AG04449 (cell line): ENCODE data around the gene TMEM132E.

Experiments
- CTCF ChIA-PET: fragments of 350-600 bp; formaldehyde crosslinking; extraction: SDS; loops from one replicate; lab custom pipeline; 2021; ENCODE audit warnings: antibody characterized with exemption; lab: Yijun Ruan, JAX
- POLR2A ChIA-PET: fragments of 400-600, 350-600 bp; formaldehyde crosslinking; extraction: SDS; loops from one replicate; lab custom pipeline; 2020; ENCODE audit warnings: antibody characterized with exemption, inconsistent platforms; lab: Yijun Ruan, JAX
- DNase-seq: peaks from one replicate; pipeline ENCODE4 v3.0.0-alpha.2; 2010; ENCODE audit warnings: low read depth, low spot score
- H3K4me3 ChIP-seq: 2 replicates; pipeline ENCODE4 v1.5.1; 2011; ENCODE audit warnings: low read depth, mild to moderate bottlenecking, control low read depth, low read length
- TF ChIP-seq, protein P1 (sequence below): IDR thresholded peaks from one replicate; pipeline ENCODE4 v1.5.1; 2011; ENCODE audit warnings: mild to moderate bottlenecking, moderate library complexity, low read length, control low read depth, inconsistent platforms; ENCODE audit not compliant: insufficient read depth; ENCODE audit errors: missing control alignments

The TMEM132E gene

DNA sequence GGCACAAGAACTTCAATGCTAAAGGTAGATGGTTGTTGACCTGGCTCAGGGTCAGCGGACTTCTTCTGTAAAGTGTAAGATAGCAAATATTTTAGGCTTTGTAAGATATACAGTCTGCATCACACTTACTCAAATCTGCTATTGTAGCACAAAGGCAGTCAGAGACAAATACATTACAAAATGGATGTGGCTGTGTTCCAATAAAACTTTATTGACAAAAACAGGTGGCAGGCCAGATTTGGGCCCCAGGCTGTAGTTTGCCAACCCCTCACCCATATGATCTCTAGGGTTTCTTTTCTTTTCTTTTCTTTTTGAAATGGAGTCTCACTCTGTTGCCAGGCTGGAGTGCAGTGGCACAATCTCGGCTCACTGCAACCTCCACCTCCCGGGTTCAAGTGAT lies 39.5 kb upstream of the TMEM132E start:
- no peak overlapping the region for H3K4me3 ChIP-seq
- POLR2A ChIA-PET: no interaction called here

DNA sequence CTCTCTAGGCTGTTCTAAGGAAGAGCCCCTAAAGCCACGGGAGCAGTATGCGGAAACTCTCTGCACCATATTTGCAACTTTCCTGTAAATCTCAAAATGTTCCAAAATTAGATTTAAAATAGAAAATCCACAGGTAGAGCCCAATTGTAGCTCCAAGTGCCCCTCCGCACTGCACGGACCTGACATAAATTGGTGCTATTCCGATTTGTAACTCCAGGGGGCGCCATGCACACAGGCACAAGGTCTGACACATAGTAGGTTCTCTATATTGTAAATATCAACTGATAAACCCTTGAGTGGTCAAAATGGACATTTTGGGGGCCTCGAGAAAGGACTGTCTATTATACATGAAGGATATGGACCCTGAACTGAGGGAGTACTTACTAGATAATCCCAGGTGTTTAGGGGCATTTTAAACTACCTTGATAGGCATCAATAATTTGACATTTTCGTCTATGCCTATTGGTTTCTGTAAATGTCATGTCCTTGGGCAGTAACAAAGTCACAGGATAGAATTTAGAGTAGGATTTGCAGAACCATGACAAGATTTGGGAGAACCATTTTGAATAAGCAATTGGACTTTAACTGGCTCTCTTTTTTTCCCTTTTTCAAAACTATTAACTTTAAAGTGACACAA lies 36.6 kb upstream of the TMEM132E start:
- CTCF ChIA-PET: interaction anchor here (0.6 to 5.4 kb wide), 10 partner anchors 9 to 580 kb away, joined by 3 to 63 read pairs (median 4); partner anchors contain the start of gene RAD51D
- TF ChIP-seq, protein P1, sequence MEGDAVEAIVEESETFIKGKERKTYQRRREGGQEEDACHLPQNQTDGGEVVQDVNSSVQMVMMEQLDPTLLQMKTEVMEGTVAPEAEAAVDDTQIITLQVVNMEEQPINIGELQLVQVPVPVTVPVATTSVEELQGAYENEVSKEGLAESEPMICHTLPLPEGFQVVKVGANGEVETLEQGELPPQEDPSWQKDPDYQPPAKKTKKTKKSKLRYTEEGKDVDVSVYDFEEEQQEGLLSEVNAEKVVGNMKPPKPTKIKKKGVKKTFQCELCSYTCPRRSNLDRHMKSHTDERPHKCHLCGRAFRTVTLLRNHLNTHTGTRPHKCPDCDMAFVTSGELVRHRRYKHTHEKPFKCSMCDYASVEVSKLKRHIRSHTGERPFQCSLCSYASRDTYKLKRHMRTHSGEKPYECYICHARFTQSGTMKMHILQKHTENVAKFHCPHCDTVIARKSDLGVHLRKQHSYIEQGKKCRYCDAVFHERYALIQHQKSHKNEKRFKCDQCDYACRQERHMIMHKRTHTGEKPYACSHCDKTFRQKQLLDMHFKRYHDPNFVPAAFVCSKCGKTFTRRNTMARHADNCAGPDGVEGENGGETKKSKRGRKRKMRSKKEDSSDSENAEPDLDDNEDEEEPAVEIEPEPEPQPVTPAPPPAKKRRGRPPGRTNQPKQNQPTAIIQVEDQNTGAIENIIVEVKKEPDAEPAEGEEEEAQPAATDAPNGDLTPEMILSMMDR: peak; percentile 67
- POLR2A ChIA-PET: interaction anchor here (0.7 kb wide), 1 partner anchor 49 kb away, joined by 3 read pairs; no protein-coding TSS in a partner anchor
- no peak overlapping the region for H3K4me3 ChIP-seq
- no peak for DNase-seq

More for the DNA sequence above, 39.5 kb upstream of the TMEM132E start:
- DNase-seq: no peak
- TF ChIP-seq, protein P1: no peak
- CTCF ChIA-PET: interaction anchor here (1.0 to 5.4 kb wide), 2 partner anchors 15 to 579 kb away, joined by 3 to 63 read pairs; partner anchors contain the start of gene RAD51D

DNA sequence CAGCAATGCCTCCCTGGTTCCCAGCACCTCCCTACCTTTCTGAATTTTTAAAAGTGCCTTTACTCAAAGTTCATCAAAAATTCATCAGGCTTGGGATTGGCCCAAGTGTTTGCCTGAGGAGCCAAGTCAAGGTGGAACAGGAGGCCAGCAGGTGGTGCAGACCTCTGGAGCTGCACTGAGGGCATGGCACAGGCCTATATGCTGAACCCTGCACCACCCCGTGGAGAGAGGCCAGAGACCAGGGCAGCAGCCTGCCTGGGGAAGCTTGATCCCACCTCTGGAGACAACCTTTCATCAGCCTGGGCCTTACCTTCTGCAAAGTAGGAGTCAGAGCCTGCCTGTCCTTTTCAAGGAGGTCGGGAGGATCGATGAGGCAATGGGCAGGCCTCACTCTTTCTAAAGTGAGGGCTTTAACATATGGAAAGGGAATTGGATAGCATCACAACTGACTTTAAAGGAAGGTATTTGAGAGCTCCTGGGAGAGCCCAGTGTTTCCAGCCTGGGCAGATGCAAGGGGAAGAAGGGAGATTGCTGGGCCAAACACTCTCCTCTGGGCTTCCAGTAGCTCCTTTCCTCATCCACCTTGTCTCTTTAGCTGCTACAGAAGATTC lies 31.8 kb upstream of the TMEM132E start:
- TF ChIP-seq, protein P1: no peak
- ChIA-PET CTCF (no interaction called here), POLR2A (no interaction called here)
- no peak for DNase-seq
- no peak overlapping the region for H3K4me3 ChIP-seq

DNA sequence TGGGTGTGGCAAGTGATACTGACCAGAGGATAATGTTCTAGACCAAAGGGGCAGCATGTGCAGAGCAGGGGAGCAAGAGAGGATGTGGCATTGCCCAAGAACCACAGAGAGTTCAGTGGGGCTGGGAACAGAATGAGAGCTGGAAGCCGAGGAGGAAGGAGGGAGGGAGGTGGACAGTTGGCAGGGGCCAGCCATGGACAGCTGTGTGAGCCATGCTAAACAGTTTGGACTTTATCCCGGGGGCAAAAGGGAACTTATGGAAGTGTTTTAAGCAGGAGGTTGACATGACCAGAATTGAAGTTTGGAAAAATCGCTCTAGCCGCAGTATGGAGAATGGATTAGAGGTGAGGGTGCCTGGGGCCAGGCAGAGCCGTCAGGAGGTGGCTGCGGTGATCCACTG lies 29.4 kb upstream of the TMEM132E start:
- H3K4me3 ChIP-seq: no peak overlapping the region
- DNase-seq: no peak
- TF ChIP-seq, protein P1: no peak
- POLR2A ChIA-PET: no interaction called here
- CTCF ChIA-PET: no interaction called here

DNA sequence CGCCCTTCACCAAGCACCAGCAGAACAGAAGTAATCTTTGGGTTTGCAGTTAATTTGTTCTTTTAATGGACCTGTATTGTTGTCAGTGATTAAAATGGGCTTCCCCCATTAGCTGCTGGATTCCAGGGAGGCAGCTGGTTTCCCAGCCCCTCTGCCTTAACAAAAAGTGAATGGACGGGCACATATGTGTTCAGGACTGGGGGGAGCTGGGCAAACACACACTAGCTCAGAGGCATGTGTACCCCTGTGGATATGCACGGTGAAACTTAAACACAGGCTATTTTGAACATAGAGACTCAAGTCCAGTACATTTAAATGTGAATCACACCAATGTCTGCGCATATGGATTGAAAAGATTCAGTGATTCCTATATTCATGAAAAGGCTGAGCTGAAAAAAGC lies 25.5 kb upstream of the TMEM132E start:
- ChIA-PET POLR2A (no interaction called here), CTCF (interaction anchor here (1.6 kb wide), 1 partner anchor 11 kb away, joined by 6 read pairs; no protein-coding TSS in a partner anchor)
- no peak overlapping the region for H3K4me3 ChIP-seq
- TF ChIP-seq, protein P1: no peak
- no peak for DNase-seq

DNA sequence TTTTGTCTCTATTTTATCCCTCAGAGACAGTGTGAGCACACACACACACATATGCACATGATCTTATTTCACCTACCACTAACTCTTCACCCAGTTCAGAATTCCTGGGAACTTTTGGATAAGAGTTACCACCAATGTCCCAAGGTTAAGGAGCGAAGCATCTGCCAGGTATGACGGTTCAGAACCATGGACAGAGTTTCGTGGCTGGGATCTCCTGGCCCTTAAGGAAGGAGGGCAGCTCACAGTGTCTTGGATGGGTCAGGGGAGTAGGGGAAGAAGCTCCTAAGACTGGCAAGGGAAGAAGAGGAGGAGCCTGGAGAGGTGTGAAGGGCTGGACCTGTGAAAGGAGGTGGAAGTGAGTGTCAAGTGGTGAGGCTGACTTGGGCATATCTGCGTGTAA lies 23.0 kb upstream of the TMEM132E start:
- ChIA-PET CTCF (no interaction called here), POLR2A (no interaction called here)
- no peak for DNase-seq
- TF ChIP-seq, protein P1: no peak
- H3K4me3 ChIP-seq: no peak overlapping the region
